MCF 10A (cell line): Measurements from ENCODE around the gene DDX1. TPM values are rescaled to one million over a fixed set of nuclear protein-coding genes. Genes with fewer than 3 reads are reported as not detected.

ENCODE experiments used
- BruUV-seq: library from RNA; stranded (reverse); fragments of 400-500 nt; replicated peaks from 2 replicates; lab custom pipeline; 2021; lab: Mats Ljungman, UMichigan
- CTCF ChIA-PET: fragments of 300-600 bp; sonication (Branson Sonifier 250); formaldehyde crosslinking; extraction: SDS; loops from one replicate; lab custom pipeline; 2021; ENCODE audit warnings: antibody characterized with exemption, inconsistent platforms; lab: Yijun Ruan, JAX
- POLR2A ChIA-PET: fragments of 300-600, 350-650 bp; sonication (Branson Sonifier 250); formaldehyde crosslinking; extraction: SDS; loops from one replicate; lab custom pipeline; 2020; ENCODE audit warnings: antibody characterized with exemption, inconsistent platforms; lab: Yijun Ruan, JAX
- DNase-seq: peaks from one replicate; pipeline ENCODE4 v3.0.0-alpha.2; 2018; ENCODE audit not compliant: unreplicated experiment
- H3K27ac Mint-ChIP-seq: one replicate; pipeline ENCODE4 v1.8.0; 2022; ENCODE audit warnings: mild to moderate bottlenecking, low read depth, mixed read lengths; ENCODE audit not compliant: unreplicated experiment
- H3K27me3 Mint-ChIP-seq: one replicate; pipeline ENCODE4 v1.8.0; 2022; ENCODE audit warnings: mixed read lengths; ENCODE audit not compliant: insufficient read depth, unreplicated experiment
- H3K36me3 Mint-ChIP-seq: one replicate; pipeline ENCODE4 v1.8.0; 2022; ENCODE audit warnings: mild to moderate bottlenecking, moderate library complexity, mixed read lengths; ENCODE audit not compliant: insufficient read depth, unreplicated experiment
- H3K4me1 Mint-ChIP-seq: one replicate; pipeline ENCODE4 v1.8.0; 2022; ENCODE audit warnings: mixed read lengths; ENCODE audit not compliant: insufficient read depth, unreplicated experiment
- H3K4me3 Mint-ChIP-seq: one replicate; pipeline ENCODE4 v1.8.0; 2022; ENCODE audit warnings: mild to moderate bottlenecking, moderate library complexity, mixed read lengths; ENCODE audit not compliant: unreplicated experiment
- H3K9me3 Mint-ChIP-seq: one replicate; pipeline ENCODE4 v1.8.0; 2022; ENCODE audit warnings: mixed read lengths; ENCODE audit not compliant: unreplicated experiment
- CTCF ChIP-seq: fragments of 200-600 bp; IDR thresholded peaks from one replicate; pipeline ENCODE4 v1.8.0; 2022; ENCODE audit warnings: antibody characterized with exemption, mild to moderate bottlenecking; ENCODE audit not compliant: unreplicated experiment
- intact Hi-C: fragments of 100-400 bp; cut with micrococcal nuclease; formaldehyde crosslinking; loops from 2 replicates; pipeline ENCODE4 v1.14.1; 2022
- total RNA-seq: library from RNA; stranded (reverse); gene quantifications from 2 replicates; pipeline ENCODE4 v1.2.3, GENCODE V29; 2022

Gene DDX1
- total RNA-seq, 1 experiment from 2014 or later, result 119 TPM

GRCh38 chr2:15626126-15626525, 34.5 kb downstream of the DDX1 start:
- no peaks in the 10 kb centered on the region for H3K9me3 Mint-ChIP-seq
- intact Hi-C loops, result no loop called here
- no peaks in the 10 kb centered on the region for H3K27me3 Mint-ChIP-seq
- POLR2A ChIA-PET, result no interaction called here
- H3K27ac Mint-ChIP-seq, result no peak overlapping the region
- peaks cover 80% of the 10 kb centered on the region for H3K36me3 Mint-ChIP-seq
- CTCF ChIA-PET, result no interaction called here
- DNase-seq, result no peak
- no TSS peak for BruUV-seq
- no peaks in the 10 kb centered on the region for H3K4me1 Mint-ChIP-seq
- TF ChIP-seq CTCF, result no peak
- H3K4me3 Mint-ChIP-seq, result no peak overlapping the region

GRCh38 chr2:15626967-15627366, 35.3 kb downstream of the DDX1 start:
- Mint-ChIP-seq H3K4me3 (no peak overlapping the region), H3K27me3 (no peaks in the 10 kb centered on the region), H3K36me3 (peaks cover 80% of the 10 kb centered on the region), H3K27ac (no peak overlapping the region), H3K9me3 (no peaks in the 10 kb centered on the region), H3K4me1 (no peaks in the 10 kb centered on the region)
- DNase-seq, result no peak
- intact Hi-C loops, result no loop called here
- ChIA-PET POLR2A (no interaction called here), CTCF (no interaction called here)
- TF ChIP-seq CTCF, result no peak
- BruUV-seq, result no TSS peak

GRCh38 chr2:15627817-15628684, 36.4 kb downstream of the DDX1 start:
- Mint-ChIP-seq H3K4me1 (no peaks in the 10 kb centered on the region), H3K9me3 (no peaks in the 10 kb centered on the region), H3K36me3 (peaks cover 82% of the 10 kb centered on the region), H3K27ac (no peak overlapping the region), H3K4me3 (no peak overlapping the region), H3K27me3 (no peaks in the 10 kb centered on the region)
- DNase-seq, result no peak
- ChIA-PET CTCF (interaction anchor here (0.6 kb wide), 1 partner anchor 42 kb away, joined by 3 read pairs; no protein-coding TSS in a partner anchor), POLR2A (no interaction called here)
- no TSS peak for BruUV-seq
- no peak for TF ChIP-seq CTCF
- intact Hi-C loops, result no loop called here

GRCh38 chr2:15628899-15629855, 37.5 kb downstream of the DDX1 start:
- H3K4me3 Mint-ChIP-seq, result no peak overlapping the region
- H3K9me3 Mint-ChIP-seq, result no peaks in the 10 kb centered on the region
- ChIA-PET CTCF (interaction anchor here (0.8 to 1.3 kb wide), 2 partner anchors 9 to 52 kb away, joined by 3 read pairs; no protein-coding TSS in a partner anchor), POLR2A (no interaction called here)
- intact Hi-C loops, result no loop called here
- H3K4me1 Mint-ChIP-seq, result no peaks in the 10 kb centered on the region
- H3K27ac Mint-ChIP-seq, result no peak overlapping the region
- BruUV-seq, result no TSS peak
- TF ChIP-seq CTCF, result no peak
- DNase-seq, result no peak
- H3K36me3 Mint-ChIP-seq, result peaks cover 79% of the 10 kb centered on the region
- H3K27me3 Mint-ChIP-seq, result no peaks in the 10 kb centered on the region
